NCI-H510A (cell line): ENCODE results near the gene RADIL.
A peak's percentile ranks its signal among the peaks of the same experiment; 100 is the strongest.

Source experiments
- DNase-seq: peaks from one replicate; lab custom pipeline; 2025; lab: John Stamatoyannopoulos, UW

RADIL gene

DNA sequence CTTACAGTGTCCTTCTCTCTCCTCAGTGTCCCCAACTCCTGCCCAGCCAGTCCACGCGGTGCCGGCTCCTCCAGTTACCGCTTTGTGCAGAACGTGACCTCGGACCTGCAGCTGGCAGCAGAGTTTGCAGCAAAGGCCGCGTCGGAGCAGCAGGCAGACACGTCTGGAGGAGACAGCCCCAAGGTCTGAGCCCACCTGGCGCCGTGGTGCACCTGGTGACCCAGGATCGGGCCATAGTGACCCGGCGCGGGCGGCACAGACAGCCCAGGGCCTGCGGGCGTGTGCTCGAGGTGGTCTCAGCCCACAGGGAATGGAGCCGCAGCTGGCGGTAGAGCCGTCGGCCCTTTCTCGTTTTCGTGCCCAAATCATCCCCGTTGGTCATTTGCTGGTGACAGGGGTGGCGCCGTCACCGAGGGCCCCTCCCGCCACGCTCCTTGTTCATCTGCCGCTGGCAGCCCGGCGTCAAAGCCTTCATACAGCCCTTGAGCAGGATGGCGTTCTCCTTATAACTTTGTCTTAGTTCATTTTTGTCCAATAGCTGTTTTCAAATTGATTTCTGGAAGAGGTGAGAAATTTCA lies 129.0 kb downstream of the RADIL start:
- no peak for DNase-seq

DNA sequence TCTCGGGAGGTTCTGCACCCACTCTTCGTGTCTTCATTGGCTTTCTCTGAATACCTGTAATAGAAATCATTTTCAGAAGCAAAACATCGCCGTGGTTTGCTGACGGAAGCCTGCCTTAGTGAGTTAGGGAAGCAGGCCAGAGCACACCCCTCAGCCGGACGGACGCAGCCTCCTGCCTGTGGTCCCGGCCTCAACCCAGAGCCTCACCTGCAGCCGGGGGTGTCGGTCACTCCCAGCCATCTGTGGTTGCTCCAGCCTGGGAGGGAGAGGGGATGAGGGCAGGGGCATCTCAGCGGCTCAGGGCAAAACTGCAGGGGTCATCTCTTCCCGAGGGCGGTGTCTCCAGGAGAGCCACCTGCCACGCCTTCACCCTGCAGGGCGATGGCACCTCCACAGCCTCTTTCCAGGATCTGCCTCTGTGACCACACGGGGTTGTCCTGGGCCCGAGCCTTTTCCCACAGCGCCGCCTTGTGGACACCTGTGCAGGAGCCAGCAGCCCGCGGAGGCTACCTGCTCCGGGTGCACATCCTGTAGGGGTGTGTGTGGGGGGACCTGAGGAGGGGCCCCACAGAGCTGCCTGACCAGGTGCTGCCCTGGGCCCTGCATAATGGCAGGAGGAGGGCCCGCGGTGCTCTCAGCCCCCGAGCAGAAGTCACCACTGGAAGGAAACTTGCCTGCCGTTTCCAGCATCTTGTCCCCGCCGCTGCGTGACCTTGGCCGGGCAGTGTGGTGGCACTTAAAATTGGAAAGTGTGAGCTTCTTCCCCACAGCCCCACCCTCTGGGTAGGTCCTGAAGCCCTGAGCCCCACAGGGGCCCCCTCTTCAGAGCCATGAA lies 129.7 kb downstream of the RADIL start:
- DNase-seq, result peak; percentile 48

DNA sequence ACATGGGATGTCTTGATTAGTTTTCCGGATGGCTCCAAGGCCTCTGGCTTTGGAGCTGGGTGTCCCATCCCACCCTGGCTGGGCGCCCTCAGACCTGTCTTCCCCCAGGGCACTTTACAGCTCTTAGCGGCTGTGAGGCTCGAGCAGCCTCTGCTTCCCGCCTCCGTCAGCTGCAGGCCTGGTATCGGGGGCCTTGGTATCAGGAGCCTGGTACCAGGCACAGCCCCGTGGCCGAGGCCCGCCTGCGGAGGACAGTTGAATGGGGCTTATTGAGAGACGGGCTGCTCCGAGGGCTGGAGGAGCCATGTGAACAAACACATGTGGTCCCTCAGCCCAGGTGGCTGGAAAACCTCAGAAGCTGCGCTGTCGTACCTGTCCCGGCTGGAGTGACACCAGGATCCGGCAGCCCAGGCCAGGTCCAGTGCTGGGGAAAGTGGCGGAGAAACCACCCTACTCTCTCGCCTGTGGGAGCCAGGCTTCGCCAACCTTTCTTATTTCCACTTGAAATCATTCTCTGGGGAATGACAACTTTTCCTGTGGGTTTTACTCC lies 132.0 kb downstream of the RADIL start:
- no peak for DNase-seq

DNA sequence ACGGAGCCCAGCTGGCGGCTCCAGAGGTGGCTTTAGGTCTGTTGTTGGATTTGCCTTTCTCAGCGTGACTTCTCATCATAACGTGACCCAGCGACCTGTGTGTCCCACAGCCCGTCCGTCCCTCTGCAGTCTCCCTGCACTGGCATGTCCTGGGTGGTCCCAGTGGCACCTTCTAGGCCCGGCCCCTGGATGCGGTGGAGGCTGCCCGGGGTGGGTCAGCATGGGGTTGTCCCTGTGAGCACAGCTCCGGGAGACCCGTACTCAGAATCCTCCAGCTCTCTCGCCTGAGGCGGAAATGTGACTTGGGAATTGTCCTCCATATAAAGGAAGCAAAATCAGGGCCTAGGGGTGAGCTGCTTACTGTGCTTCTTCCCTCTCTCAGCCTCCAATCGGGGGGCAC lies 133.7 kb downstream of the RADIL start:
- DNase-seq, result no peak

DNA sequence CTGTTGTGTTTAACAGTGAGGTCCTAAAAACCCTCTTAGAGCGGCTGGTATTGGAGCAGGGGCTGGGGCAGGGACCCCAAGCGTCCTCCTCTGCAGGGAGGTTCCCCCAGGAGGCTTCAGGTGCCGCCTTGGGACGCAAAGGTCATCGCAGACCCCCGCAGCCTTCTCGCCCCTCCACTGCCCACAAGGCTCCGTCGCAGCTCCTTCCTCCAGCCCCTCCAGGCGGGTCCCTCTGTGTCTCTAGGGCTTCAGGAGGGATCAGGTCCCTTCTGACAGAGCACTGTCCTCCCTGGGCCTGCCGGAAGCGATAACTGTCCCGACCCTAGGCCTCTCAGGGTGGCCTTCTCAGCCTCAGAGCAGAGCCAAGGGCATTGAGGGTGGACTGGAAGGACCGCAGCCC lies 134.2 kb downstream of the RADIL start:
- DNase-seq, result no peak
